Measurements from ENCODE around the gene SH3D19.

GRCh38 chr4:151107063-151107462 lies 218.3 kb downstream of the SH3D19 start:
- no peak for TF ChIP-seq EZH2 (IDR thresholded peaks at IDR 0.05; ENCODE audit: borderline replicate concordance, low read depth, low read length, severe bottlenecking)
- TF ChIP-seq, protein P1, sequence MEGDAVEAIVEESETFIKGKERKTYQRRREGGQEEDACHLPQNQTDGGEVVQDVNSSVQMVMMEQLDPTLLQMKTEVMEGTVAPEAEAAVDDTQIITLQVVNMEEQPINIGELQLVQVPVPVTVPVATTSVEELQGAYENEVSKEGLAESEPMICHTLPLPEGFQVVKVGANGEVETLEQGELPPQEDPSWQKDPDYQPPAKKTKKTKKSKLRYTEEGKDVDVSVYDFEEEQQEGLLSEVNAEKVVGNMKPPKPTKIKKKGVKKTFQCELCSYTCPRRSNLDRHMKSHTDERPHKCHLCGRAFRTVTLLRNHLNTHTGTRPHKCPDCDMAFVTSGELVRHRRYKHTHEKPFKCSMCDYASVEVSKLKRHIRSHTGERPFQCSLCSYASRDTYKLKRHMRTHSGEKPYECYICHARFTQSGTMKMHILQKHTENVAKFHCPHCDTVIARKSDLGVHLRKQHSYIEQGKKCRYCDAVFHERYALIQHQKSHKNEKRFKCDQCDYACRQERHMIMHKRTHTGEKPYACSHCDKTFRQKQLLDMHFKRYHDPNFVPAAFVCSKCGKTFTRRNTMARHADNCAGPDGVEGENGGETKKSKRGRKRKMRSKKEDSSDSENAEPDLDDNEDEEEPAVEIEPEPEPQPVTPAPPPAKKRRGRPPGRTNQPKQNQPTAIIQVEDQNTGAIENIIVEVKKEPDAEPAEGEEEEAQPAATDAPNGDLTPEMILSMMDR (IDR thresholded peaks at IDR 0.05; ENCODE audit: borderline replicate concordance, extremely low read depth, low read length, poor library complexity, severe bottlenecking) = no peak
